GM06990 (cell line): ENCODE results near the gene OR5D18.

Experiments
- DNase-seq: peaks from one replicate; pipeline ENCODE4 v3.0.0-alpha.2; 2011; ENCODE audit not compliant: insufficient read length; ENCODE audit errors: extremely low read depth
- H3K27me3 ChIP-seq: replicated peaks from 2 replicates; pipeline ENCODE4 v1.6.0; 2011; ENCODE audit warnings: low read length; ENCODE audit not compliant: control insufficient read depth, insufficient read depth
- H3K36me3 ChIP-seq: 2 replicates; pipeline ENCODE4 v1.5.1; 2011; ENCODE audit warnings: low read length; ENCODE audit not compliant: control insufficient read depth, insufficient read depth
- H3K4me3 ChIP-seq: replicated peaks from 2 replicates; pipeline ENCODE4 v1.5.1; 2011; ENCODE audit warnings: low read depth, mild to moderate bottlenecking, control low read depth, low read length
- TF ChIP-seq, protein P1 (sequence below): IDR thresholded peaks from 2 replicates; pipeline ENCODE4 v1.5.1; 2011; ENCODE audit warnings: low read length, control low read depth, mild to moderate bottlenecking, inconsistent platforms; ENCODE audit not compliant: insufficient read depth, poor library complexity, severe bottlenecking

OR5D18 gene

GRCh38 chr11:55819330-55819729, at the start of gene OR5D18:
Gene OR5D18 (plus strand): TSS chr11:55819630. CDS start chr11:55819630, 0 bp downstream.
- Histone ChIP-seq H3K4me3 (no peak within 1 kb of the TSS), H3K27me3 (no peaks in the 10 kb centered on the region), H3K36me3 (no peaks in the 10 kb centered on the region)
- no peak for DNase-seq
- TF ChIP-seq, protein P1, sequence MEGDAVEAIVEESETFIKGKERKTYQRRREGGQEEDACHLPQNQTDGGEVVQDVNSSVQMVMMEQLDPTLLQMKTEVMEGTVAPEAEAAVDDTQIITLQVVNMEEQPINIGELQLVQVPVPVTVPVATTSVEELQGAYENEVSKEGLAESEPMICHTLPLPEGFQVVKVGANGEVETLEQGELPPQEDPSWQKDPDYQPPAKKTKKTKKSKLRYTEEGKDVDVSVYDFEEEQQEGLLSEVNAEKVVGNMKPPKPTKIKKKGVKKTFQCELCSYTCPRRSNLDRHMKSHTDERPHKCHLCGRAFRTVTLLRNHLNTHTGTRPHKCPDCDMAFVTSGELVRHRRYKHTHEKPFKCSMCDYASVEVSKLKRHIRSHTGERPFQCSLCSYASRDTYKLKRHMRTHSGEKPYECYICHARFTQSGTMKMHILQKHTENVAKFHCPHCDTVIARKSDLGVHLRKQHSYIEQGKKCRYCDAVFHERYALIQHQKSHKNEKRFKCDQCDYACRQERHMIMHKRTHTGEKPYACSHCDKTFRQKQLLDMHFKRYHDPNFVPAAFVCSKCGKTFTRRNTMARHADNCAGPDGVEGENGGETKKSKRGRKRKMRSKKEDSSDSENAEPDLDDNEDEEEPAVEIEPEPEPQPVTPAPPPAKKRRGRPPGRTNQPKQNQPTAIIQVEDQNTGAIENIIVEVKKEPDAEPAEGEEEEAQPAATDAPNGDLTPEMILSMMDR, result no peak

GRCh38 chr11:55773138-55773537, 46.3 kb upstream of the OR5D18 start, which contains the start of gene OR5D13:
Gene OR5D13 (plus strand): TSS chr11:55773438. CDS start chr11:55773438, 0 bp downstream.
- H3K27me3 ChIP-seq, result no peaks in the 10 kb centered on the region
- no peak for DNase-seq
- no peak within 1 kb of the TSS for H3K4me3 ChIP-seq
- no peaks in the 10 kb centered on the region for H3K36me3 ChIP-seq
- TF ChIP-seq, protein P1, result no peak

DNA sequence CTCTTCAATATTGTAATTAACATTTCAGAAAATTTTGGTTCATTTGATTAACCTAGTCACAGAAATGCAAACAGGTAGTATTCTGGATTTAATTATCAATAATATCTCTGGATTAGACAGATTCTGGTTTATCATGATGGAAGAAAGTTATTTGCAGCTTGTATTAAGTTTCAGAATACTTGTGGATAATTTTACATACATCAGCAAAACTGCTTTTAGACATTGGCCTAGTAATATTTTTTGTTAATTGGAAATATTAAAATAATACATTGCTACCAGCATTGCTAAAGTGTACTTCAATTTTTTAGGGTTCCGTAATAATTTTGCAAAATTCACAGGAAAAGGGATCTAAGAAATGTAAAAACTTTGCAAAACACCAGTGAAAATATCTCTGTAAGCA, 27.8 kb upstream of the OR5D18 start:
- no peak overlapping the region for H3K4me3 ChIP-seq
- TF ChIP-seq, protein P1, result no peak
- no peak for DNase-seq
- no peaks in the 10 kb centered on the region for H3K36me3 ChIP-seq
- no peaks in the 10 kb centered on the region for H3K27me3 ChIP-seq

DNA sequence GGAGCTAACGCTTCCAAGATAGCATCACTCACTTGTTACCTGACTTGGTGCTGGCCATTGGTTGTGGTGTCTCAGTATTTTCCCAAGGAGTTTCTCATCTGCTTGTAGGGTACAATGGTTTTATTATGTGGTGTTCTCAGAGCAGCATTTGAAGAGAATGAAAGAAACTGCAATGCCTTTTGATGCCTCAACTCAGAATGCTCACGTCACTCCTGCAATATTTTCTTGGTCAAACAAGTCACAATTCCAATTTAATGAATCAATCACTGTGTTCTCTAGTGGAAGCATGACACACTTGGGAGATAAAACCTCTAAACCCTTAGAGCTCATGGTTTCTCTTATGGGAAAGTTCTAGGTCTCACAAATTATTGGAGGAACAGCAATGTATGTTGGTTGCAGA, 26.1 kb upstream of the OR5D18 start:
- TF ChIP-seq, protein P1, result no peak
- no peak for DNase-seq
- Histone ChIP-seq H3K36me3 (no peaks in the 10 kb centered on the region), H3K4me3 (no peak overlapping the region), H3K27me3 (no peaks in the 10 kb centered on the region)

DNA sequence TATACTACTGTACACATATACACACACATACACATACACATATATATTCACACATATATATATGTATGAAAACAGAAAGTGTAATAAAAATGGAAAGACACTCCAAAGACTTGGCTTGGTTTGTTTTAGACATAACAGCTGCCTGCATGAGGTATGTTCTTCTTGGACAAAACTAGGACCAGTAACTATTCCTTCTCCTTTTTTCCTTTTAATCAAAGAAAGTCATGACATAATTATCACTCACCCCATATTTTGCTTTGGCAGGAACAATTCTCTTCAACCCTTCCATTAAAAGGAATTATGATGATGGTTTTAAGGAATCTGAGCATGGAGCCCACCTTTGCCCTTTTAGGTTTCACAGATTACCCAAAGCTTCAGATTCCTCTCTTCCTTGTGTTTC, 24.2 kb upstream of the OR5D18 start, which contains the start of gene OR5D14:
OR5D14 (plus strand) TSS at position 301 of the 400 bp plus-strand sequence; CDS start at position 301, 0 bp downstream.
- Histone ChIP-seq H3K27me3 (no peaks in the 10 kb centered on the region), H3K4me3 (no peak within 1 kb of the TSS), H3K36me3 (no peaks in the 10 kb centered on the region)
- DNase-seq, result no peak
- TF ChIP-seq, protein P1, result no peak

- no peaks in the 10 kb centered on the region for H3K27me3 ChIP-seq
- no peaks in the 10 kb centered on the region for H3K36me3 ChIP-seq
- H3K4me3 ChIP-seq, result no peak overlapping the region
- DNase-seq, result no peak
- TF ChIP-seq, protein P1, result no peak
Measured at GRCh38 chr11:55806248-55806647, 13.2 kb upstream of the OR5D18 start.
